ENCODE results near the gene SCN2A.

The SCN2A gene

GRCh38 chr2:165369131-165369897 lies 130.1 kb downstream of the SCN2A start:
- Histone ChIP-seq H3K27ac (ENCODE audit: low read depth, low read length, poor library complexity, severe bottlenecking) (no peak overlapping the region), H4K20me1 (ENCODE audit: insufficient read depth, low read length) (no peaks in the 10 kb centered on the region), H3K36me3 (ENCODE audit: insufficient read depth, low read length) (no peaks in the 10 kb centered on the region), H3K27me3 (ENCODE audit: insufficient read depth, low read length) (no peaks in the 10 kb centered on the region), H3K4me1 (ENCODE audit: insufficient read depth, low read length, severe bottlenecking) (no peaks in the 10 kb centered on the region), H3K9me3 (ENCODE audit: low read length) (no peaks in the 10 kb centered on the region), H3K4me3 (ENCODE audit: low read depth, low read length, poor library complexity, severe bottlenecking) (no peak overlapping the region), H3K9ac (ENCODE audit: low read length) (no peak overlapping the region), H2AFZ (ENCODE audit: low read length) (no peak overlapping the region), H3K79me2 (ENCODE audit: insufficient read depth, low read length) (no peaks in the 10 kb centered on the region), H3K9me2 (ENCODE audit: low read depth, low read length) (no peaks in the 10 kb centered on the region), H3K4me2 (ENCODE audit: low read length) (no peak overlapping the region), H3F3A (ENCODE audit: insufficient read depth, low read length) (no peaks in the 10 kb centered on the region)
- TF ChIP-seq EZH2 (IDR thresholded peaks at IDR 0.05; ENCODE audit: borderline replicate concordance, low read length) (no peak), CTCF (IDR thresholded peaks at IDR 0.05; ENCODE audit: low read length) (no peak)

GRCh38 chr2:165369898-165370296 lies 130.7 kb downstream of the SCN2A start:
- Histone ChIP-seq H3K27ac (ENCODE audit: low read depth, low read length, poor library complexity, severe bottlenecking) (no peak overlapping the region), H3K4me1 (ENCODE audit: insufficient read depth, low read length, severe bottlenecking) (no peaks in the 10 kb centered on the region), H3K9me3 (ENCODE audit: low read length) (no peaks in the 10 kb centered on the region), H4K20me1 (ENCODE audit: insufficient read depth, low read length) (no peaks in the 10 kb centered on the region), H3K36me3 (ENCODE audit: insufficient read depth, low read length) (no peaks in the 10 kb centered on the region), H2AFZ (ENCODE audit: low read length) (no peak overlapping the region), H3K27me3 (ENCODE audit: insufficient read depth, low read length) (no peaks in the 10 kb centered on the region), H3K9me2 (ENCODE audit: low read depth, low read length) (no peaks in the 10 kb centered on the region), H3K4me3 (ENCODE audit: low read depth, low read length, poor library complexity, severe bottlenecking) (no peak overlapping the region), H3K79me2 (ENCODE audit: insufficient read depth, low read length) (no peaks in the 10 kb centered on the region), H3K4me2 (ENCODE audit: low read length) (no peak overlapping the region), H3F3A (ENCODE audit: insufficient read depth, low read length) (no peaks in the 10 kb centered on the region), H3K9ac (ENCODE audit: low read length) (no peak overlapping the region)
- TF ChIP-seq CTCF (IDR thresholded peaks at IDR 0.05; ENCODE audit: low read length) (no peak), EZH2 (IDR thresholded peaks at IDR 0.05; ENCODE audit: borderline replicate concordance, low read length) (no peak)

GRCh38 chr2:165371356-165371755 lies 132.1 kb downstream of the SCN2A start:
- Histone ChIP-seq H2AFZ (ENCODE audit: low read length) (no peak overlapping the region), H3K27me3 (ENCODE audit: insufficient read depth, low read length) (no peaks in the 10 kb centered on the region), H3K36me3 (ENCODE audit: insufficient read depth, low read length) (no peaks in the 10 kb centered on the region), H3F3A (ENCODE audit: insufficient read depth, low read length) (no peaks in the 10 kb centered on the region), H3K4me2 (ENCODE audit: low read length) (no peak overlapping the region), H3K27ac (ENCODE audit: low read depth, low read length, poor library complexity, severe bottlenecking) (no peak overlapping the region), H3K4me3 (ENCODE audit: low read depth, low read length, poor library complexity, severe bottlenecking) (no peak overlapping the region), H3K4me1 (ENCODE audit: insufficient read depth, low read length, severe bottlenecking) (no peaks in the 10 kb centered on the region), H3K79me2 (ENCODE audit: insufficient read depth, low read length) (no peaks in the 10 kb centered on the region), H4K20me1 (ENCODE audit: insufficient read depth, low read length) (no peaks in the 10 kb centered on the region), H3K9me3 (ENCODE audit: low read length) (no peaks in the 10 kb centered on the region), H3K9me2 (ENCODE audit: low read depth, low read length) (no peaks in the 10 kb centered on the region), H3K9ac (ENCODE audit: low read length) (no peak overlapping the region)
- no peak for TF ChIP-seq CTCF (IDR thresholded peaks at IDR 0.05; ENCODE audit: low read length)
- TF ChIP-seq EZH2 (IDR thresholded peaks at IDR 0.05; ENCODE audit: borderline replicate concordance, low read length): no peak

All from OCI-LY1 (cell line).